Stimulated activated naive B cell treated with anti-CD40 and anti-IgM and Interleukin-4, amounts not matched to agents 10 μg/mL and 1 μg/mL and 100 μg/mL, for 72 hours (primary cell): Measurements from ENCODE around the gene SUMF1.
A peak's percentile ranks its signal among the peaks of the same experiment; 100 is the strongest.

ENCODE experiments used
- ATAC-seq, 2 donors: fragments of 150-1000 bp; cut with Tn5 transposase; replicated peaks; 2 replicates each; pipeline ENCODE4 v1.10.0; 2021; ENCODE audit warnings: moderate library complexity in 1 of 2
- DNase-seq: peaks from one replicate; pipeline ENCODE4 v3.0.0; 2021
- H3K27ac Mint-ChIP-seq: one replicate; pipeline ENCODE4 v1.8.0; 2022; ENCODE audit warnings: mild to moderate bottlenecking, mixed read lengths
- H3K27me3 Mint-ChIP-seq, 2 donors: one replicate each; pipeline ENCODE4 v1.8.0; 2022; ENCODE audit warnings: mixed read lengths in 2 of 2
- H3K36me3 Mint-ChIP-seq, 2 donors: one replicate each; pipeline ENCODE4 v1.8.0; 2022; ENCODE audit warnings: mixed read lengths in 2 of 2, mild to moderate bottlenecking in 1 of 2
- H3K4me1 Mint-ChIP-seq, 2 donors: one replicate each; pipeline ENCODE4 v1.8.0; 2022; ENCODE audit warnings: mixed read lengths in 2 of 2, mild to moderate bottlenecking in 1 of 2
- H3K4me3 Mint-ChIP-seq, 2 donors: one replicate each; pipeline ENCODE4 v1.8.0; 2022; ENCODE audit warnings: mild to moderate bottlenecking in 2 of 2, mixed read lengths in 2 of 2, moderate library complexity in 1 of 2
- H3K9me3 Mint-ChIP-seq, 2 donors: one replicate each; pipeline ENCODE4 v1.8.0; 2022; ENCODE audit warnings: mixed read lengths in 2 of 2, mild to moderate bottlenecking in 1 of 2

The SUMF1 gene

GRCh38 chr3:4505688-4506558 is 38.9 kb upstream of the SUMF1 start:
- Mint-ChIP-seq H3K9me3 (no peaks in the 10 kb centered on the region), H3K4me1 (peaks cover 79 to 99% of the 10 kb centered on the region in 2 donors), H3K36me3 (peaks cover 49% of the 10 kb centered on the region in 2 donors), H3K27ac (peak overlapping the region; percentile 91), H3K4me3 (peak overlapping the region; percentile 84 to 85), H3K27me3 (no peaks in the 10 kb centered on the region)
- ATAC-seq, result no peak
- DNase-seq, result no peak

GRCh38 chr3:4504340-4505261 is 37.5 kb upstream of the SUMF1 start:
- DNase-seq (peak; percentile 28), ATAC-seq (no peak)
- Mint-ChIP-seq H3K27ac (peak overlapping the region; percentile 90), H3K4me1 (peaks cover 73 to 97% of the 10 kb centered on the region in 2 donors), H3K9me3 (no peaks in the 10 kb centered on the region), H3K4me3 (peak overlapping the region; percentile 84 to 85), H3K36me3 (peaks cover 44% of the 10 kb centered on the region in 2 donors), H3K27me3 (no peaks in the 10 kb centered on the region)

GRCh38 chr3:4503050-4503449 is 36.0 kb upstream of the SUMF1 start:
- H3K27me3 Mint-ChIP-seq, result no peaks in the 10 kb centered on the region
- peak overlapping the region; percentile 90 for H3K27ac Mint-ChIP-seq
- H3K9me3 Mint-ChIP-seq, result no peaks in the 10 kb centered on the region
- peak; percentile 54 for DNase-seq
- H3K36me3 Mint-ChIP-seq, result peaks cover 38 to 40% of the 10 kb centered on the region in 2 donors
- H3K4me1 Mint-ChIP-seq, result peaks cover 67 to 88% of the 10 kb centered on the region in 2 donors
- peak overlapping the region; percentile 46 to 84 for H3K4me3 Mint-ChIP-seq
- ATAC-seq, result peak; percentile 73 to 77

- H3K4me3 Mint-ChIP-seq, result no peak overlapping the region
- H3K36me3 Mint-ChIP-seq, result peaks cover 43 to 48% of the 10 kb centered on the region in 2 donors
- ATAC-seq (no peak), DNase-seq (no peak)
- peaks cover 62 to 87% of the 10 kb centered on the region in 2 donors for H3K4me1 Mint-ChIP-seq
- H3K27me3 Mint-ChIP-seq, result no peaks in the 10 kb centered on the region
- no peak overlapping the region for H3K27ac Mint-ChIP-seq
- H3K9me3 Mint-ChIP-seq, result no peaks in the 10 kb centered on the region
These were observed 34.9 kb upstream of the SUMF1 start for GRCh38 chr3:4501927-4502326.

- Mint-ChIP-seq H3K4me3 (no peak overlapping the region), H3K27ac (peak overlapping the region; percentile 47), H3K27me3 (no peaks in the 10 kb centered on the region), H3K4me1 (peaks cover 61 to 88% of the 10 kb centered on the region in 2 donors), H3K9me3 (no peaks in the 10 kb centered on the region), H3K36me3 (peaks cover 44 to 52% of the 10 kb centered on the region in 2 donors)
- ATAC-seq, result no peak
- DNase-seq, result no peak
These were observed 34.4 kb upstream of the SUMF1 start for GRCh38 chr3:4501437-4501836.

- ATAC-seq (no peak), DNase-seq (no peak)
- Mint-ChIP-seq H3K4me3 (no peak overlapping the region), H3K27ac (peak overlapping the region; percentile 48), H3K27me3 (no peaks in the 10 kb centered on the region), H3K9me3 (no peaks in the 10 kb centered on the region), H3K4me1 (peaks cover 53 to 80% of the 10 kb centered on the region in 2 donors), H3K36me3 (peaks cover 57 to 69% of the 10 kb centered on the region in 2 donors)
These were observed 31.4 kb upstream of the SUMF1 start for GRCh38 chr3:4498446-4498845.

GRCh38 chr3:4497843-4498324 is 30.8 kb upstream of the SUMF1 start:
- ATAC-seq (no peak), DNase-seq (no peak)
- Mint-ChIP-seq H3K27me3 (no peaks in the 10 kb centered on the region), H3K9me3 (no peaks in the 10 kb centered on the region), H3K4me1 (peaks cover 48 to 75% of the 10 kb centered on the region in 2 donors), H3K27ac (peak overlapping the region; percentile 48), H3K36me3 (peaks cover 58 to 69% of the 10 kb centered on the region in 2 donors), H3K4me3 (peak overlapping the region in 1 of 2 donors; percentile 2)

- Mint-ChIP-seq H3K27me3 (no peaks in the 10 kb centered on the region), H3K4me1 (peaks cover 45 to 71% of the 10 kb centered on the region in 2 donors), H3K4me3 (peak overlapping the region; percentile 10 to 93), H3K36me3 (peaks cover 56 to 68% of the 10 kb centered on the region in 2 donors), H3K27ac (no peak overlapping the region), H3K9me3 (no peaks in the 10 kb centered on the region)
- DNase-seq, result no peak
- ATAC-seq, result no peak
These were observed 30.1 kb upstream of the SUMF1 start for GRCh38 chr3:4497005-4497692.

GRCh38 chr3:4496087-4496452 is 29.0 kb upstream of the SUMF1 start:
- Mint-ChIP-seq H3K27ac (peak overlapping the region; percentile 3), H3K4me3 (peak overlapping the region; percentile 93 to 94), H3K27me3 (peaks cover 0 to 3% of the 10 kb centered on the region in 2 donors), H3K36me3 (peaks cover 47 to 57% of the 10 kb centered on the region in 2 donors), H3K4me1 (peaks cover 37 to 71% of the 10 kb centered on the region in 2 donors), H3K9me3 (no peaks in the 10 kb centered on the region)
- DNase-seq (no peak), ATAC-seq (no peak)

- peaks cover 40 to 71% of the 10 kb centered on the region in 2 donors for H3K4me1 Mint-ChIP-seq
- H3K9me3 Mint-ChIP-seq, result no peaks in the 10 kb centered on the region
- DNase-seq (no peak), ATAC-seq (no peak)
- peaks cover 47 to 56% of the 10 kb centered on the region in 2 donors for H3K36me3 Mint-ChIP-seq
- H3K4me3 Mint-ChIP-seq, result peak overlapping the region; percentile 93 to 94
- peaks cover 0 to 6% of the 10 kb centered on the region in 2 donors for H3K27me3 Mint-ChIP-seq
- peak overlapping the region; percentile 62 for H3K27ac Mint-ChIP-seq
These were observed 28.4 kb upstream of the SUMF1 start for GRCh38 chr3:4495294-4496086.

GRCh38 chr3:4494895-4495264 is 27.8 kb upstream of the SUMF1 start:
- H3K9me3 Mint-ChIP-seq, result no peaks in the 10 kb centered on the region
- peaks cover 0 to 6% of the 10 kb centered on the region in 2 donors for H3K27me3 Mint-ChIP-seq
- H3K4me1 Mint-ChIP-seq, result peaks cover 35 to 66% of the 10 kb centered on the region in 2 donors
- ATAC-seq (peak; percentile 11 to 14), DNase-seq (no peak)
- H3K27ac Mint-ChIP-seq, result peak overlapping the region; percentile 97
- H3K36me3 Mint-ChIP-seq, result peaks cover 42 to 51% of the 10 kb centered on the region in 2 donors
- peak overlapping the region; percentile 93 to 94 for H3K4me3 Mint-ChIP-seq

- H3K9me3 Mint-ChIP-seq, result no peaks in the 10 kb centered on the region
- peak overlapping the region; percentile 93 to 94 for H3K4me3 Mint-ChIP-seq
- peak overlapping the region; percentile 97 for H3K27ac Mint-ChIP-seq
- peaks cover 0 to 6% of the 10 kb centered on the region in 2 donors for H3K27me3 Mint-ChIP-seq
- H3K4me1 Mint-ChIP-seq, result peaks cover 31 to 61% of the 10 kb centered on the region in 2 donors
- no peak for DNase-seq
- H3K36me3 Mint-ChIP-seq, result peaks cover 38 to 46% of the 10 kb centered on the region in 2 donors
- no peak for ATAC-seq
These were observed 27.1 kb upstream of the SUMF1 start for GRCh38 chr3:4493941-4494894.
